DOHH2 (cell line): ENCODE results near the gene DHTKD1.

Source experiments
- H3F3A ChIP-seq: fragments of 200-600 bp; sonication (generic), shearing (Covaris generic); 2 replicates; pipeline ENCODE4 v1.6.0; 2016; ENCODE audit warnings: antibody characterized with exemption, mild to moderate bottlenecking; ENCODE audit not compliant: control insufficient read depth, insufficient read depth
- H3K27ac ChIP-seq: fragments of 200-600 bp; sonication (generic); 2 replicates; pipeline ENCODE4 v1.5.1; 2014; ENCODE audit warnings: low read depth, mild to moderate bottlenecking, low read length, moderate library complexity
- H3K27me3 ChIP-seq: fragments of 200-600 bp; sonication (generic); 2 replicates; pipeline ENCODE4 v1.6.1; 2014; ENCODE audit warnings: mild to moderate bottlenecking, low read length, mixed read lengths; ENCODE audit not compliant: control insufficient read depth
- H3K36me3 ChIP-seq: fragments of 200-600 bp; sonication (generic); 2 replicates; pipeline ENCODE4 v1.6.1; 2014; ENCODE audit warnings: mild to moderate bottlenecking, low read length, moderate library complexity, mixed read lengths; ENCODE audit not compliant: control insufficient read depth
- H3K4me1 ChIP-seq: fragments of 200-600 bp; sonication (generic); 2 replicates; pipeline ENCODE4 v1.6.1; 2014; ENCODE audit warnings: mild to moderate bottlenecking, low read length, mixed read lengths; ENCODE audit not compliant: control insufficient read depth
- H3K4me2 ChIP-seq: fragments of 200-600 bp; sonication (generic); 2 replicates; pipeline ENCODE4 v1.6.0; 2014; ENCODE audit warnings: mild to moderate bottlenecking, low read length, moderate library complexity
- H3K4me3 ChIP-seq: fragments of 200-600 bp; sonication (generic); 2 replicates; pipeline ENCODE4 v1.5.1; 2014; ENCODE audit warnings: mild to moderate bottlenecking, low read length, mixed read lengths
- H3K79me2 ChIP-seq: fragments of 200-600 bp; sonication (generic); 2 replicates; pipeline ENCODE4 v1.6.1; 2014; ENCODE audit warnings: mild to moderate bottlenecking, low read length, mixed read lengths; ENCODE audit not compliant: control insufficient read depth
- H3K9me2 ChIP-seq: fragments of 200-600 bp; sonication (generic); replicated peaks from 2 replicates; pipeline ENCODE4 v1.6.1; 2014; ENCODE audit warnings: mild to moderate bottlenecking, low read length, mixed read lengths; ENCODE audit not compliant: control insufficient read depth
- H3K9me3 ChIP-seq: fragments of 200-600 bp; sonication (generic); 2 replicates; pipeline ENCODE4 v1.6.1; 2014; ENCODE audit warnings: antibody characterized with exemption, low read length, mixed read lengths; ENCODE audit not compliant: control insufficient read depth, insufficient read depth
- H4K20me1 ChIP-seq: fragments of 200-600 bp; sonication (generic); 2 replicates; pipeline ENCODE4 v1.6.0; 2014; ENCODE audit warnings: low read depth, mild to moderate bottlenecking, antibody characterized with exemption, low read length, moderate library complexity; ENCODE audit not compliant: control insufficient read depth, insufficient read depth
- EZH2phosphoT487 ChIP-seq: fragments of 200-600 bp; sonication (generic); IDR thresholded peaks from 2 replicates; pipeline ENCODE4 v1.6.1; 2017; ENCODE audit warnings: borderline replicate concordance, mild to moderate bottlenecking, antibody characterized with exemption, low read length, moderate library complexity, mixed read lengths
- TF ChIP-seq, protein P1 (sequence below): fragments of 200-600 bp; sonication (generic); IDR thresholded peaks from one replicate; pipeline ENCODE4 v1.5.1; 2014; ENCODE audit warnings: antibody characterized with exemption, mild to moderate bottlenecking, low read depth, low read length; ENCODE audit not compliant: poor library complexity, severe bottlenecking

DHTKD1 gene, protein sequence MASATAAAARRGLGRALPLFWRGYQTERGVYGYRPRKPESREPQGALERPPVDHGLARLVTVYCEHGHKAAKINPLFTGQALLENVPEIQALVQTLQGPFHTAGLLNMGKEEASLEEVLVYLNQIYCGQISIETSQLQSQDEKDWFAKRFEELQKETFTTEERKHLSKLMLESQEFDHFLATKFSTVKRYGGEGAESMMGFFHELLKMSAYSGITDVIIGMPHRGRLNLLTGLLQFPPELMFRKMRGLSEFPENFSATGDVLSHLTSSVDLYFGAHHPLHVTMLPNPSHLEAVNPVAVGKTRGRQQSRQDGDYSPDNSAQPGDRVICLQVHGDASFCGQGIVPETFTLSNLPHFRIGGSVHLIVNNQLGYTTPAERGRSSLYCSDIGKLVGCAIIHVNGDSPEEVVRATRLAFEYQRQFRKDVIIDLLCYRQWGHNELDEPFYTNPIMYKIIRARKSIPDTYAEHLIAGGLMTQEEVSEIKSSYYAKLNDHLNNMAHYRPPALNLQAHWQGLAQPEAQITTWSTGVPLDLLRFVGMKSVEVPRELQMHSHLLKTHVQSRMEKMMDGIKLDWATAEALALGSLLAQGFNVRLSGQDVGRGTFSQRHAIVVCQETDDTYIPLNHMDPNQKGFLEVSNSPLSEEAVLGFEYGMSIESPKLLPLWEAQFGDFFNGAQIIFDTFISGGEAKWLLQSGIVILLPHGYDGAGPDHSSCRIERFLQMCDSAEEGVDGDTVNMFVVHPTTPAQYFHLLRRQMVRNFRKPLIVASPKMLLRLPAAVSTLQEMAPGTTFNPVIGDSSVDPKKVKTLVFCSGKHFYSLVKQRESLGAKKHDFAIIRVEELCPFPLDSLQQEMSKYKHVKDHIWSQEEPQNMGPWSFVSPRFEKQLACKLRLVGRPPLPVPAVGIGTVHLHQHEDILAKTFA

GRCh38 chr10:12068449-12069269 lies at the start of gene DHTKD1:
TSS of gene DHTKD1 (plus strand) at chr10:12068954. CDS start at chr10:12069034, 80 bp downstream.
- no peaks in the 10 kb centered on the region for H3K9me3 ChIP-seq
- H3K9me2 ChIP-seq: no peaks in the 10 kb centered on the region
- peak within 1 kb of the TSS; percentile 84 for H3K4me3 ChIP-seq
- H4K20me1 ChIP-seq: no peaks in the 10 kb centered on the region
- H3K79me2 ChIP-seq: peaks cover 41% of the 10 kb centered on the region
- H3K27me3 ChIP-seq: no peaks in the 10 kb centered on the region
- TF ChIP-seq EZH2phosphoT487: no peak
- TF ChIP-seq, protein P1, sequence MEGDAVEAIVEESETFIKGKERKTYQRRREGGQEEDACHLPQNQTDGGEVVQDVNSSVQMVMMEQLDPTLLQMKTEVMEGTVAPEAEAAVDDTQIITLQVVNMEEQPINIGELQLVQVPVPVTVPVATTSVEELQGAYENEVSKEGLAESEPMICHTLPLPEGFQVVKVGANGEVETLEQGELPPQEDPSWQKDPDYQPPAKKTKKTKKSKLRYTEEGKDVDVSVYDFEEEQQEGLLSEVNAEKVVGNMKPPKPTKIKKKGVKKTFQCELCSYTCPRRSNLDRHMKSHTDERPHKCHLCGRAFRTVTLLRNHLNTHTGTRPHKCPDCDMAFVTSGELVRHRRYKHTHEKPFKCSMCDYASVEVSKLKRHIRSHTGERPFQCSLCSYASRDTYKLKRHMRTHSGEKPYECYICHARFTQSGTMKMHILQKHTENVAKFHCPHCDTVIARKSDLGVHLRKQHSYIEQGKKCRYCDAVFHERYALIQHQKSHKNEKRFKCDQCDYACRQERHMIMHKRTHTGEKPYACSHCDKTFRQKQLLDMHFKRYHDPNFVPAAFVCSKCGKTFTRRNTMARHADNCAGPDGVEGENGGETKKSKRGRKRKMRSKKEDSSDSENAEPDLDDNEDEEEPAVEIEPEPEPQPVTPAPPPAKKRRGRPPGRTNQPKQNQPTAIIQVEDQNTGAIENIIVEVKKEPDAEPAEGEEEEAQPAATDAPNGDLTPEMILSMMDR: peak; percentile 35
- 0 out of 2 replicates have a peak, but pooled peaks cover 2% of the 10 kb centered on the region for H3K36me3 ChIP-seq
- peaks cover 10% of the 10 kb centered on the region for H3F3A ChIP-seq
- peaks cover 31% of the 10 kb centered on the region for H3K4me1 ChIP-seq
- H3K27ac ChIP-seq: peak within 1 kb of the TSS; percentile 51
- peak within 1 kb of the TSS; percentile 78 for H3K4me2 ChIP-seq

DNA sequence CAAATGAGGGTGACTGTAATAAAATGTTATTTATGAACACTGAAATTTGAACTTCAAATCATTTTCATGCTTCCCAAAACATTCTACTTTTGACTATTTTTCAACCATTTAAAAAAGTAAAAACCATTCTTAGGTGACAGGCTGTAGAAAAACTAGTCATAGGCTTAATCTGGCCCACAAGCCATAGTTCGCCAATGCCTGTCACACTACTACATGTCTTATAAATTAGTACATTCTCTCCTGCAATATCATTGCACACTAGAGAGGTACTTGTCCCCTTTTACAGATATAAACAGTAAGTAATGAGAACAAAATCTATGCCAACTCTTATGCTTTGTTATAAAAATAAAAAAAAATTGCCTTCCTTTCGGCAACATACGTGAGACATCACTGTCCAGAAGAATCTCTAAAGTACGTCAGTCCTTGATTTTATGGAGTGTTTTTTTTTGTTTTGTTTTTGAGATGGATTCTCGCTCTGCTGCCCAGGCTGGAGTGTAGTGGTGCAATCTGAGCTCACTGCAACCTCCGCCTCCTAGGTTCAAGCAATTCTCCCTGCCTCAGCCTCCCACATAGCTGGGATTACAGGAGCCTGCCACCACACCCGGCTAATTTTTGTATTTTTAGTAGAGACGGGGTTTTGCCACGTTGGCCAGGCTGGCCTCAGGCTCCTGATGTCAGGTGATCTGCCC lies 49.3 kb upstream of the DHTKD1 start:
- H3K27me3 ChIP-seq: no peaks in the 10 kb centered on the region
- H3F3A ChIP-seq: no peaks in the 10 kb centered on the region; the same call in 1 of the 2 replicates
- H3K27ac ChIP-seq: no peak overlapping the region
- H3K9me3 ChIP-seq: no peaks in the 10 kb centered on the region
- H3K4me3 ChIP-seq: no peak overlapping the region
- H3K79me2 ChIP-seq: peaks cover 90% of the 10 kb centered on the region
- H4K20me1 ChIP-seq: no peaks in the 10 kb centered on the region; the same call in 1 of the 2 replicates
- TF ChIP-seq EZH2phosphoT487: no peak
- TF ChIP-seq, protein P1: no peak
- peaks cover 35% of the 10 kb centered on the region for H3K36me3 ChIP-seq
- H3K4me2 ChIP-seq: no peak overlapping the region
- peaks cover 10% of the 10 kb centered on the region for H3K4me1 ChIP-seq
- H3K9me2 ChIP-seq: no peaks in the 10 kb centered on the region

DNA sequence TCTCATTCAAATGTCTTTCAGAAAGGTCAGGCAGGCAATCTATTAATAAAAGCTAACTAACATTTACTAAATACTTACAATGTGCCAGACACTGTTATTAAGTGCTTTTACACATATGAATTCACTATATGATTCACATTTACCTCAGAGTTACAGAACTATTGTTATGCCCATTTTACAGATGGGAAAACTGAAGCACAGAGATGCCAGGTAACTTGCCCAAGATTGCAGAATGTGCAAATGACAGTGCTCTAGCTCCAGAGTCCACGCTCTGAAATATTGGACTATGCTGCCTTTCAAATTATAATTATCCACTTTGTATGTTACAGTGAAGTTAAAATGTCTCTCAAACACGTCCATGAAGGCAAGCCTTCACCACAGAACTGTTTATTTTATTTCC lies 48.2 kb upstream of the DHTKD1 start:
- Histone ChIP-seq H3K27ac (no peak overlapping the region), H3K9me2 (no peaks in the 10 kb centered on the region), H3K27me3 (no peaks in the 10 kb centered on the region), H4K20me1 (no peaks in the 10 kb centered on the region; the same call in 1 of the 2 replicates), H3K4me2 (no peak overlapping the region), H3K4me3 (no peak overlapping the region), H3K36me3 (peaks cover 36% of the 10 kb centered on the region), H3K9me3 (no peaks in the 10 kb centered on the region), H3K4me1 (peaks cover 10% of the 10 kb centered on the region), H3F3A (no peaks in the 10 kb centered on the region; the same call in 1 of the 2 replicates), H3K79me2 (peaks cover 92% of the 10 kb centered on the region)
- TF ChIP-seq EZH2phosphoT487: no peak
- TF ChIP-seq, protein P1: no peak
